ENCODE results near the gene GJA9. TPM values are rescaled to one million over a fixed set of nuclear protein-coding genes. Genes with fewer than 3 reads are reported as not detected.

GJA9 gene
- total and polyA plus RNA-seq, 12 donors = not detected

- ATAC-seq (no peak), DNase-seq (no peak)
- TF ChIP-seq CTCF (IDR thresholded peaks at IDR 0.05) = no peak
- intact Hi-C loops (cut with DNase I) = no loop called here
- 97 to 100% methylated on average over 2 of the region's 2 CpGs for WGBS, 2 donors
- H3K9me3 ChIP-seq = no peaks in the 10 kb centered on the region
- H3K27ac ChIP-seq = no peak overlapping the region
- H3K4me3 ChIP-seq = no peak overlapping the region
- H3K4me1 ChIP-seq = peaks cover 0 to 7% (median 0%) of the 10 kb centered on the region in 9 donors
- no peaks in the 10 kb centered on the region for H3K27me3 ChIP-seq
- H3K36me3 ChIP-seq = peaks cover 0 to 5% (median 0%) of the 10 kb centered on the region in 9 donors
Measured at GRCh38 chr1:38885092-38885491, 3.7 kb upstream of the GJA9 start.

- Histone ChIP-seq H3K27me3 (no peaks in the 10 kb centered on the region), H3K27ac (no peak overlapping the region), H3K4me3 (no peak overlapping the region), H3K9me3 (no peaks in the 10 kb centered on the region), H3K36me3 (no peaks in the 10 kb centered on the region), H3K4me1 (peaks cover 5 to 35% (median 24%) of the 10 kb centered on the region in 9 donors)
- no peak for DNase-seq
- intact Hi-C loops (cut with DNase I) = loop anchor here in 3 of 10 donors (10.0 kb wide), 4 partner anchors 119 to 219 kb away; partner anchors contain the start of genes AKIRIN1 (in 1 of the 3) and NDUFS5 (in 1 of the 3)
- TF ChIP-seq CTCF (IDR thresholded peaks at IDR 0.05) = no peak
- no peak for ATAC-seq
- 75 to 81% methylated on average over 2 of the region's 2 CpGs for WGBS, 2 donors
Measured at GRCh38 chr1:38875811-38876210, 5.6 kb downstream of the GJA9 start.

- TF ChIP-seq CTCF (IDR thresholded peaks at IDR 0.05) = peak in 6 of 9 donors; percentile 14 to 44 (median 28)
- DNase-seq = peak; percentile 95 to 97
Measured at GRCh38 chr1:38873027-38873969, 8.1 kb downstream of the GJA9 start, which contains the start of gene MYCBP. MYCBP (minus strand) TSS chr1:38873348; CDS start chr1:38873305, 43 bp downstream.

GRCh38 chr1:38872401-38873026 is 8.9 kb downstream of the GJA9 start:
- H3K36me3 ChIP-seq = peaks cover 0 to 5% (median 0%) of the 10 kb centered on the region in 9 donors
- DNase-seq (no peak), ATAC-seq (peak in 5 of 8 donors; percentile 3 to 20 (median 9))
- peak overlapping the region in 9 of 10 donors; percentile 56 to 86 (median 73) for H3K27ac ChIP-seq
- peaks cover 5 to 35% (median 24%) of the 10 kb centered on the region in 9 donors for H3K4me1 ChIP-seq
- H3K27me3 ChIP-seq = no peaks in the 10 kb centered on the region
- no peaks in the 10 kb centered on the region for H3K9me3 ChIP-seq
- no peak for TF ChIP-seq CTCF (IDR thresholded peaks at IDR 0.05)
- 6 to 8% methylated on average over 25 of the region's 25 CpGs for WGBS, 2 donors
- peak overlapping the region; percentile 50 to 96 (median 82) for H3K4me3 ChIP-seq
- intact Hi-C loops (cut with DNase I) = loop anchor here in 5 of 10 donors (1.0 to 10.0 kb wide), 6 partner anchors 13 to 222 kb away; partner anchors contain the start of genes AKIRIN1 (in 4 of the 5), NDUFS5 (in 1 of the 5) and RRAGC (in 1 of the 5)

More at GRCh38 chr1:38873027-38873969, 8.1 kb downstream of the GJA9 start, which contains the start of gene MYCBP:
- H3K27ac ChIP-seq = peak within 1 kb of the TSS in 9 of 10 donors; percentile 56 to 86 (median 73)
- H3K9me3 ChIP-seq = no peaks in the 10 kb centered on the region
- no peaks in the 10 kb centered on the region for H3K27me3 ChIP-seq
- peak; percentile 99 to 100 (median 100) for ATAC-seq
- H3K36me3 ChIP-seq = peaks cover 0 to 4% (median 0%) of the 10 kb centered on the region in 9 donors
- intact Hi-C loops (cut with DNase I) = loop anchor here in 5 of 10 donors (1.0 to 10.0 kb wide), 6 partner anchors 14 to 222 kb away; partner anchors contain the start of genes AKIRIN1 (in 4 of the 5), NDUFS5 (in 1 of the 5) and RRAGC (in 1 of the 5)
- H3K4me1 ChIP-seq = peaks cover 5 to 35% (median 24%) of the 10 kb centered on the region in 9 donors
- WGBS, 2 donors = 0% methylated on average over 50 to 69 of the region's 69 CpGs
- H3K4me3 ChIP-seq = peak within 1 kb of the TSS; percentile 50 to 96 (median 82)
